Measurements from ENCODE around the gene NCKAP5.
"Not testable (repeated sequence)": the region's sequence is repeated elsewhere in the genome, so short reads cannot be mapped to it uniquely, and the experiment has no call there.

The NCKAP5 gene

DNA sequence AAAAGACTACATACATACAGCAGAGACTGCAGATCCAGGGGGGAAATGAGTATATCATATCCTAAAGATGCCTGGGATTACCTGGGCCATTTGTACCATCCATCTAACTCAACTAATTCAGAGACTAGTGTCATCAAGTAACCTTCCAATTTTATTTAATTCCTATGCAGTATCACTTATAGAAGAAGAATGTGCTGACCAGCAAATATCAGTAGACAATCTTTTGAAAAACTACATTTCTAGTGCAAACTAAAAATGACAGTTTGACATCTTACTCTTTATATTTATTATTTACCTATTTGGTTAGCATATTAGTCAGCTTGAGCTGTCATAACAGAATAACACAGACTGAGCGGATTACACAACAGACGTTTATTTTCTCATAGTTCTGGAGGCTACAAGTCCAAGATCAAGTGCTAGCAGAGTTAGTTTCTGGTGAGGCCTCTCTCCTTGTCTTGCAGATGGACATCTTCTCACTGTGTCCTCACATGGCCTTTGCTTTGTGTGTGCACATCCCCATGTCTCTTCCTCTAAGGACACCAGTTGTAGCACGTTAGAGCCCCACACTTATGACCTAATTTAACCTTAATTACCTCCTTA lies 47.0 kb downstream of the NCKAP5 start:
- Histone ChIP-seq H3K4me3 (ENCODE audit: low read depth, low read length) (no peak overlapping the region), H3K4me1 (ENCODE audit: control insufficient read depth in 1 of 2, insufficient read depth in 2 of 2, low read length in 2 of 2) (no peaks in the 10 kb centered on the region), H3K36me3 (ENCODE audit: control insufficient read depth in 1 of 2, insufficient read depth in 2 of 2, low read length in 2 of 2) (no peaks in the 10 kb centered on the region)

DNA sequence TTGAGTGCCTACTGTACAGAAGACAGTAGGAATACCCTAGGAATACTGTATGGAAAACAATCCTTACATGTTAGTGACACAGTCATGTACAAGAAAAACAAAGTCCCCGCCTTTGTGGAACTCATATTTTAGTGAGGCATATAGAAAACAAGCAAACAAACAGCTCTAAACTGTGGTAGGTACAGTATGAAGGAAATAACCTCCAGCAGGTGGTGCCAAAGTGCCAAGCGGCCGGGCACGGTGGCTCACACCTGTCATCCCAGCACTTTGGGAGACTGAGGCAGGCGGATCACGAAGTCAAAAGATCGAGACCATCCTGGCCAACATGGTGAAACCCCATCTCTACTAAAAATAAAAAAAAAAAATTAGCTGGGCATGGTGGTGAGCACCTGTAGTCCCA lies 48.6 kb downstream of the NCKAP5 start:
- H3K4me2 ChIP-seq (ENCODE audit: low read length); H3K9ac ChIP-seq (ENCODE audit: low read length); H3K27ac ChIP-seq (ENCODE audit: low read depth, low read length); H3K14ac ChIP-seq (ENCODE audit: low read length); H2AK5ac ChIP-seq (ENCODE audit: low read length); H2BK5ac ChIP-seq (ENCODE audit: low read depth, low read length, poor library complexity); H3K79me1 ChIP-seq (ENCODE audit: low read length); H3K23ac ChIP-seq (ENCODE audit: low read length); H3K27me3 ChIP-seq (ENCODE audit: insufficient read depth, low read length); H2BK120ac ChIP-seq (ENCODE audit: insufficient read depth, low read length, poor library complexity); H3K4me3 ChIP-seq (ENCODE audit: low read depth, low read length); H3K9me3 ChIP-seq (ENCODE audit: insufficient read depth, low read depth, low read length); H3K4ac ChIP-seq (ENCODE audit: low read depth, low read length); H3K79me2 ChIP-seq (ENCODE audit: control insufficient read depth, insufficient read depth, low read length, poor library complexity); H3K4me1 ChIP-seq (ENCODE audit: control insufficient read depth in 1 of 2, insufficient read depth in 2 of 2, low read length in 2 of 2); H3K18ac ChIP-seq (ENCODE audit: low read length); H3K36me3 ChIP-seq (ENCODE audit: control insufficient read depth in 1 of 2, insufficient read depth in 2 of 2, low read length in 2 of 2); H2BK12ac ChIP-seq (ENCODE audit: low read length); H4K12ac ChIP-seq (ENCODE audit: low read depth, low read length); H2AFZ ChIP-seq (ENCODE audit: insufficient read depth, low read length, poor library complexity); H4K91ac ChIP-seq (ENCODE audit: low read depth, low read length); H4K8ac ChIP-seq (ENCODE audit: low read depth, low read length): not testable (repeated sequence)
- peak in 1 of 2 donors; percentile 17 for DNase-seq
- no CpG with 5 or more reads among the region's 7 CpGs for WGBS (ENCODE audit: extremely low coverage, insufficient coverage, insufficient read length)

More for the DNA sequence above, 47.0 kb downstream of the NCKAP5 start:
- Histone ChIP-seq H3K79me1 (ENCODE audit: low read length) (no peaks in the 10 kb centered on the region), H2BK120ac (ENCODE audit: insufficient read depth, low read length, poor library complexity) (no peak overlapping the region), H4K12ac (ENCODE audit: low read depth, low read length) (no peak overlapping the region), H3K79me2 (ENCODE audit: control insufficient read depth, insufficient read depth, low read length, poor library complexity) (no peaks in the 10 kb centered on the region), H3K23ac (ENCODE audit: low read length) (no peak overlapping the region), H3K18ac (ENCODE audit: low read length) (no peak overlapping the region), H3K9ac (ENCODE audit: low read length) (no peak overlapping the region), H4K8ac (ENCODE audit: low read depth, low read length) (no peak overlapping the region), H2AK5ac (ENCODE audit: low read length) (no peak overlapping the region), H3K4me2 (ENCODE audit: low read length) (no peak overlapping the region), H3K14ac (ENCODE audit: low read length) (no peak overlapping the region), H3K27me3 (ENCODE audit: insufficient read depth, low read length) (peaks cover 3% of the 10 kb centered on the region), H2BK12ac (ENCODE audit: low read length) (no peak overlapping the region), H3K27ac (ENCODE audit: low read depth, low read length) (no peak overlapping the region), H2AFZ (ENCODE audit: insufficient read depth, low read length, poor library complexity) (no peak overlapping the region), H3K9me3 (ENCODE audit: insufficient read depth, low read depth, low read length) (no peaks in the 10 kb centered on the region), H4K91ac (ENCODE audit: low read depth, low read length) (no peak overlapping the region), H2BK5ac (ENCODE audit: low read depth, low read length, poor library complexity) (no peak overlapping the region), H3K4ac (ENCODE audit: low read depth, low read length) (no peak overlapping the region)
- no CpG with 5 or more reads among the region's 3 CpGs for WGBS (ENCODE audit: extremely low coverage, insufficient coverage, insufficient read length)
- DNase-seq: no peak

DNA sequence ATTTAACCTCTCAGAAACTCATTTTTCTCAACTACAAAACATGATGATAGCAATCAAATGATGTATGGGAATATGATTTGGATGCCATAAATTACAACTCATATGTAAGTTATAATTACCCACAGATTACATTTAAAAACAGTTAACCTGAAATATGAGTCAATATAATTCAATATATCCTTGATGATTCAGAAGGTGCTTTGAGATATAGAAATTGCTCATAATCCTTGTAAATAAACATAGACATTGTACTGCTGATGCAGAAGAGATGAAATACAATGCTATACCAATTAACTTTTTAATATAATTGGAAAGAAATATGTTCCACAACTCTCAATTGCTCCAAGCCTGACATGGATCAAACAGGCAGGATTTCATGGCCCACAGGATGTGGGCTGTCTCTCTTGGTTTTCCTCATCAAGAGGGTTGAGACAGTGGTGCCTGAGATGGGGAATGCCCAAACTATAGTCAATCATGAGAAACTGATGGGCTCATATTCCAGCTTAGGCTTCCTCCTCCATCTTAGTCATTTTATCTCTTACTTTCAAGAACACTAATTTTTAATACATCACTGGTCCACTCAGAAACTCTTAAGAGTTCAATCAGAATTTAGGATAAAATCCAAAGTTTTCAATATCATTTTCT lies 49.4 kb downstream of the NCKAP5 start:
- H3K36me3 ChIP-seq (ENCODE audit: control insufficient read depth in 1 of 2, insufficient read depth in 2 of 2, low read length in 2 of 2): no peaks in the 10 kb centered on the region
- H3K79me2 ChIP-seq (ENCODE audit: control insufficient read depth, insufficient read depth, low read length, poor library complexity): no peaks in the 10 kb centered on the region
- H4K91ac ChIP-seq (ENCODE audit: low read depth, low read length): no peak overlapping the region
- H2BK120ac ChIP-seq (ENCODE audit: insufficient read depth, low read length, poor library complexity): no peak overlapping the region
- DNase-seq: no peak
- no peak overlapping the region for H2BK12ac ChIP-seq (ENCODE audit: low read length)
- H3K27ac ChIP-seq (ENCODE audit: low read depth, low read length): no peak overlapping the region
- no peaks in the 10 kb centered on the region for H3K4me1 ChIP-seq (ENCODE audit: control insufficient read depth in 1 of 2, insufficient read depth in 2 of 2, low read length in 2 of 2)
- no peak overlapping the region for H3K4me2 ChIP-seq (ENCODE audit: low read length)
- no peaks in the 10 kb centered on the region for H3K9me3 ChIP-seq (ENCODE audit: insufficient read depth, low read depth, low read length)
- peaks cover 3% of the 10 kb centered on the region for H3K27me3 ChIP-seq (ENCODE audit: insufficient read depth, low read length)
- H4K12ac ChIP-seq (ENCODE audit: low read depth, low read length): no peak overlapping the region
- no peak overlapping the region for H4K8ac ChIP-seq (ENCODE audit: low read depth, low read length)
- H3K79me1 ChIP-seq (ENCODE audit: low read length): no peaks in the 10 kb centered on the region
- H3K14ac ChIP-seq (ENCODE audit: low read length): no peak overlapping the region
- H2BK5ac ChIP-seq (ENCODE audit: low read depth, low read length, poor library complexity): no peak overlapping the region
- H3K4ac ChIP-seq (ENCODE audit: low read depth, low read length): no peak overlapping the region
- no peak overlapping the region for H3K23ac ChIP-seq (ENCODE audit: low read length)
- H3K9ac ChIP-seq (ENCODE audit: low read length): no peak overlapping the region
- no peak overlapping the region for H3K18ac ChIP-seq (ENCODE audit: low read length)
- no peak overlapping the region for H3K4me3 ChIP-seq (ENCODE audit: low read depth, low read length)
- H2AK5ac ChIP-seq (ENCODE audit: low read length): no peak overlapping the region
- no peak overlapping the region for H2AFZ ChIP-seq (ENCODE audit: insufficient read depth, low read length, poor library complexity)

DNA sequence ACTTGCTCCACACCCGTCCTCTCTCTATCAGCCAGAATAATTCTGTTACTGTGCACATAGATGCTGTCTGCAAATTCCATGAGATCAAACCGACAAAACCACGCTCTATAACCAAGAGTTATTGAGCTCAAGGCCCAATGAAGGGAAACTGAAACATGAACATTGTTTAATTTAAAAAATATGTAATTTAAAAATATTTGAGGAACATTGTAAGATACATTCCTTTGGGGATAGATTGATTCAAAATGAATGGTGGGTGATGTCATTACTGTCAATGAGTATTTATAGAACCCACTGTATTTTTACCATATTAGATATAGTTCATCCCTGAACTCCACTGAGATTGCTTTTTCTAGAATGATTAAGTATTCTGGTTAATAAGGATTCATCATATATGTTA lies 50.4 kb downstream of the NCKAP5 start:
- H4K12ac ChIP-seq (ENCODE audit: low read depth, low read length): no peak overlapping the region

More for the DNA sequence above, 50.4 kb downstream of the NCKAP5 start:
- Histone ChIP-seq H3K4me3 (ENCODE audit: low read depth, low read length) (no peak overlapping the region), H2AFZ (ENCODE audit: insufficient read depth, low read length, poor library complexity) (no peak overlapping the region), H3K36me3 (ENCODE audit: control insufficient read depth in 1 of 2, insufficient read depth in 2 of 2, low read length in 2 of 2) (no peaks in the 10 kb centered on the region), H3K9me3 (ENCODE audit: insufficient read depth, low read depth, low read length) (no peaks in the 10 kb centered on the region), H4K8ac (ENCODE audit: low read depth, low read length) (no peak overlapping the region), H2AK5ac (ENCODE audit: low read length) (no peak overlapping the region), H3K14ac (ENCODE audit: low read length) (no peak overlapping the region), H3K4me2 (ENCODE audit: low read length) (no peak overlapping the region), H3K4ac (ENCODE audit: low read depth, low read length) (no peak overlapping the region), H3K27me3 (ENCODE audit: insufficient read depth, low read length) (peaks cover 3% of the 10 kb centered on the region), H3K27ac (ENCODE audit: low read depth, low read length) (no peak overlapping the region), H3K79me2 (ENCODE audit: control insufficient read depth, insufficient read depth, low read length, poor library complexity) (no peaks in the 10 kb centered on the region), H3K23ac (ENCODE audit: low read length) (no peak overlapping the region), H2BK5ac (ENCODE audit: low read depth, low read length, poor library complexity) (no peak overlapping the region), H3K79me1 (ENCODE audit: low read length) (no peaks in the 10 kb centered on the region), H3K4me1 (ENCODE audit: control insufficient read depth in 1 of 2, insufficient read depth in 2 of 2, low read length in 2 of 2) (no peaks in the 10 kb centered on the region), H2BK12ac (ENCODE audit: low read length) (no peak overlapping the region), H4K91ac (ENCODE audit: low read depth, low read length) (no peak overlapping the region), H3K9ac (ENCODE audit: low read length) (no peak overlapping the region), H3K18ac (ENCODE audit: low read length) (no peak overlapping the region), H2BK120ac (ENCODE audit: insufficient read depth, low read length, poor library complexity) (no peak overlapping the region)
- no peak for DNase-seq
- no CpG with 5 or more reads among the region's 3 CpGs for WGBS (ENCODE audit: extremely low coverage, insufficient coverage, insufficient read length)
